Gastrocnemius medialis (tissue), 4 donors: ENCODE data around the gene CLPTM1L.

Experiments used
- POLR2A ChIP-seq, 2 donors: fragments of 450-650 bp; IDR thresholded peaks; one replicate each; pipeline ENCODE4 v1.6.1; 2017; ENCODE audit warnings: antibody characterized with exemption in 2 of 2, mild to moderate bottlenecking in 2 of 2, moderate library complexity in 2 of 2
- TF ChIP-seq, protein P1 (sequence below), 5 experiments: fragments of 450-650 bp in 3 of 5; fragments of 200-600 bp in 2 of 5; sonication (generic) in 2 of 5; IDR thresholded peaks in 4 of 5; conservative IDR thresholded peaks in 1 of 5; 1 replicate in 4 of 5; 2 replicates in 1 of 5; pipeline ENCODE4 v1.5.1; 2016 to 2019; ENCODE audit warnings: antibody characterized with exemption in 5 of 5, mild to moderate bottlenecking in 3 of 5, moderate library complexity in 3 of 5

DNA sequence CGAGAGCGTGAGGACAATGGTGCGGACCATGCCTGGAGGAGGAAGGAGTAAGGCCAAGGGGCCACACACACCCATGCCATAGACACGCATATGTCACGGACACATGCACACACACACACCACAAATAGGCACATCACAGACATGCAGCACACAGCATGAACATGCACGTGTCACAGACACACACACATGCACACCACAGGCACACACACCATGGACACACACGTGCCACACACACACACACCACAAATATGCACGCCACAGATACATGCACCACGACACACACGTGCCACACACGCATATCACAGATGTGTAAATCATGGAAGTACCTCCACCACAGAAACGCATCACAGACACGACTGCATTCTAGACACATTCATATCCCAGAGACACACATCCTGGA is 66.7 kb downstream of the CLPTM1L start:
- TF ChIP-seq, protein P1, sequence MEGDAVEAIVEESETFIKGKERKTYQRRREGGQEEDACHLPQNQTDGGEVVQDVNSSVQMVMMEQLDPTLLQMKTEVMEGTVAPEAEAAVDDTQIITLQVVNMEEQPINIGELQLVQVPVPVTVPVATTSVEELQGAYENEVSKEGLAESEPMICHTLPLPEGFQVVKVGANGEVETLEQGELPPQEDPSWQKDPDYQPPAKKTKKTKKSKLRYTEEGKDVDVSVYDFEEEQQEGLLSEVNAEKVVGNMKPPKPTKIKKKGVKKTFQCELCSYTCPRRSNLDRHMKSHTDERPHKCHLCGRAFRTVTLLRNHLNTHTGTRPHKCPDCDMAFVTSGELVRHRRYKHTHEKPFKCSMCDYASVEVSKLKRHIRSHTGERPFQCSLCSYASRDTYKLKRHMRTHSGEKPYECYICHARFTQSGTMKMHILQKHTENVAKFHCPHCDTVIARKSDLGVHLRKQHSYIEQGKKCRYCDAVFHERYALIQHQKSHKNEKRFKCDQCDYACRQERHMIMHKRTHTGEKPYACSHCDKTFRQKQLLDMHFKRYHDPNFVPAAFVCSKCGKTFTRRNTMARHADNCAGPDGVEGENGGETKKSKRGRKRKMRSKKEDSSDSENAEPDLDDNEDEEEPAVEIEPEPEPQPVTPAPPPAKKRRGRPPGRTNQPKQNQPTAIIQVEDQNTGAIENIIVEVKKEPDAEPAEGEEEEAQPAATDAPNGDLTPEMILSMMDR (IDR thresholded peaks at IDR 0.05 in 4 of 5, conservative IDR thresholded peaks at IDR 0.05 in 1 of 5): no peak
- no peak for TF ChIP-seq POLR2A (IDR thresholded peaks at IDR 0.05)
